GM18870 (cell line): ENCODE measurements around the gene TOMM6.
"Not testable (repeated sequence)": the region's sequence is repeated elsewhere in the genome, so short reads cannot be mapped to it uniquely, and the experiment has no call there.

Experiments
- ATAC-seq: cut with Tn5 transposase; IDR thresholded peaks from one replicate; pipeline ENCODE4 v1.9.1; 2021; ENCODE audit warnings: moderate library complexity; ENCODE audit not compliant: unreplicated experiment

Gene TOMM6

GRCh38 chr6:41783106-41783780 lies 4.3 kb upstream of the TOMM6 start:
- no peak for ATAC-seq

GRCh38 chr6:41784581-41785171 lies 2.8 kb upstream of the TOMM6 start:
- no peak for ATAC-seq

GRCh38 chr6:41785254-41785653 lies 2.2 kb upstream of the TOMM6 start:
- ATAC-seq: no peak

- ATAC-seq: no peak
Observed at GRCh38 chr6:41785689-41786450, 1.6 kb upstream of the TOMM6 start.

- no peak for ATAC-seq
Observed at GRCh38 chr6:41786451-41787218, 859 bp upstream of the TOMM6 start.

GRCh38 chr6:41789390-41789724 lies 1.9 kb downstream of the TOMM6 start:
- ATAC-seq: no peak

GRCh38 chr6:41790045-41790444 lies 2.6 kb downstream of the TOMM6 start:
- no peak for ATAC-seq

GRCh38 chr6:41791305-41791704 lies 3.8 kb downstream of the TOMM6 start:
- ATAC-seq: no peak

- no peak for ATAC-seq
Observed at GRCh38 chr6:41791984-41792383, 4.5 kb downstream of the TOMM6 start.

GRCh38 chr6:41796474-41796873 lies 9.0 kb downstream of the TOMM6 start:
- no peak for ATAC-seq

GRCh38 chr6:41798901-41799558 lies 11.5 kb downstream of the TOMM6 start:
- no peak for ATAC-seq

- ATAC-seq: no peak
Observed at GRCh38 chr6:41799559-41799911, 12.0 kb downstream of the TOMM6 start.

- ATAC-seq: no peak
Observed at GRCh38 chr6:41801380-41801779, 13.9 kb downstream of the TOMM6 start.

- no peak for ATAC-seq
Observed at GRCh38 chr6:41805830-41806774, 18.6 kb downstream of the TOMM6 start.

GRCh38 chr6:41811095-41811494 lies 23.6 kb downstream of the TOMM6 start:
- ATAC-seq: no peak

GRCh38 chr6:41811946-41812345 lies 24.5 kb downstream of the TOMM6 start:
- ATAC-seq: not testable (repeated sequence)

GRCh38 chr6:41813469-41813868 lies 26.0 kb downstream of the TOMM6 start:
- ATAC-seq: no peak

GRCh38 chr6:41813956-41814355 lies 26.5 kb downstream of the TOMM6 start:
- ATAC-seq: no peak

GRCh38 chr6:41814629-41815028 lies 27.1 kb downstream of the TOMM6 start:
- ATAC-seq: no peak

GRCh38 chr6:41815587-41815986 lies 28.1 kb downstream of the TOMM6 start:
- ATAC-seq: no peak
